ENCODE results near the gene PTGIR.

- TF ChIP-seq CTCF (IDR thresholded peaks at IDR 0.05) (no peak), POLR2A (IDR thresholded peaks at IDR 0.05) (no peak)
Observed at GRCh38 chr19:46622118-46622446, 2.8 kb downstream of the PTGIR start.

Measured in heart left ventricle (tissue), 13 donors.